OCI-LY1 (cell line): ENCODE measurements around the gene ZNF76.

Experiments
- H2AFZ ChIP-seq: fragments of 200-600 bp; sonication (generic), shearing (Covaris generic); 2 replicates; pipeline ENCODE4 v1.6.0; 2014; ENCODE audit warnings: antibody characterized with exemption, mild to moderate bottlenecking, low read length
- H3F3A ChIP-seq: fragments of 200-600 bp; sonication (generic), shearing (Covaris generic); 2 replicates; pipeline ENCODE4 v1.6.0; 2014; ENCODE audit warnings: mild to moderate bottlenecking, antibody characterized with exemption, low read length, moderate library complexity; ENCODE audit not compliant: insufficient read depth
- H3K27ac ChIP-seq: fragments of 200-600 bp; sonication (generic); 2 replicates; pipeline ENCODE4 v1.5.1; 2014; ENCODE audit warnings: low read length, mixed run types, mild to moderate bottlenecking, low read depth; ENCODE audit not compliant: poor library complexity, severe bottlenecking
- H3K27me3 ChIP-seq: fragments of 200-600 bp; sonication (generic); 2 replicates; pipeline ENCODE4 v1.6.0; 2014; ENCODE audit warnings: antibody characterized with exemption, mild to moderate bottlenecking, low read length, moderate library complexity; ENCODE audit not compliant: insufficient read depth
- H3K36me3 ChIP-seq: fragments of 200-600 bp; sonication (generic); 2 replicates; pipeline ENCODE4 v1.6.1; 2014; ENCODE audit warnings: mild to moderate bottlenecking, antibody characterized with exemption, low read length, moderate library complexity, mixed read lengths; ENCODE audit not compliant: insufficient read depth
- H3K4me1 ChIP-seq: fragments of 200-600 bp; sonication (generic); 2 replicates; pipeline ENCODE4 v1.5.1; 2014; ENCODE audit warnings: mild to moderate bottlenecking, low read length, moderate library complexity; ENCODE audit not compliant: insufficient read depth, severe bottlenecking
- H3K4me2 ChIP-seq: fragments of 200-600 bp; sonication (generic), shearing (Covaris generic); 2 replicates; pipeline ENCODE4 v1.6.1; 2014; ENCODE audit warnings: low read length
- H3K4me3 ChIP-seq: fragments of 200-600 bp; sonication (generic); 2 replicates; pipeline ENCODE4 v1.5.1; 2014; ENCODE audit warnings: low read length, low read depth, mild to moderate bottlenecking, mixed read lengths; ENCODE audit not compliant: poor library complexity, severe bottlenecking
- H3K79me2 ChIP-seq: fragments of 200-600 bp; shearing (Covaris generic); 2 replicates; pipeline ENCODE4 v1.6.1; 2016; ENCODE audit warnings: mixed run types, low read length, mixed read lengths; ENCODE audit not compliant: insufficient read depth
- H3K9ac ChIP-seq: fragments of 200-600 bp; sonication (generic), shearing (Covaris generic); 2 replicates; pipeline ENCODE4 v1.6.1; 2014; ENCODE audit warnings: mild to moderate bottlenecking, low read length, mixed read lengths
- H3K9me2 ChIP-seq: fragments of 200-600 bp; sonication (generic), shearing (Covaris generic); 2 replicates; pipeline ENCODE4 v1.6.1; 2014; ENCODE audit warnings: low read depth, mild to moderate bottlenecking, low read length, mixed read lengths
- H3K9me3 ChIP-seq: fragments of 200-600 bp; shearing (Covaris generic); 2 replicates; pipeline ENCODE4 v1.6.1; 2014; ENCODE audit warnings: low read length, mixed read lengths
- H4K20me1 ChIP-seq: fragments of 200-600 bp; sonication (generic), shearing (Covaris generic); 2 replicates; pipeline ENCODE4 v1.6.0; 2016; ENCODE audit warnings: mild to moderate bottlenecking, low read length; ENCODE audit not compliant: insufficient read depth
- CTCF ChIP-seq: fragments of 200-600 bp; sonication (generic), shearing (Covaris generic); IDR thresholded peaks from 2 replicates; pipeline ENCODE4 v1.5.1; 2017; ENCODE audit warnings: mild to moderate bottlenecking, antibody characterized with exemption, low read length, moderate library complexity, mixed read lengths
- EZH2 ChIP-seq: fragments of 200-600 bp; sonication (generic), shearing (Covaris generic); IDR thresholded peaks from 2 replicates; pipeline ENCODE4 v1.8.0; 2017; ENCODE audit warnings: borderline replicate concordance, mixed run types, mild to moderate bottlenecking, antibody characterized with exemption, low read length, moderate library complexity, mixed read lengths

The ZNF76 gene

GRCh38 chr6:35309611-35310264, 50.2 kb downstream of the ZNF76 start:
- no peak overlapping the region for H3K4me2 ChIP-seq
- H3K79me2 ChIP-seq: no peaks in the 10 kb centered on the region
- no peak overlapping the region for H3K27ac ChIP-seq

DNA sequence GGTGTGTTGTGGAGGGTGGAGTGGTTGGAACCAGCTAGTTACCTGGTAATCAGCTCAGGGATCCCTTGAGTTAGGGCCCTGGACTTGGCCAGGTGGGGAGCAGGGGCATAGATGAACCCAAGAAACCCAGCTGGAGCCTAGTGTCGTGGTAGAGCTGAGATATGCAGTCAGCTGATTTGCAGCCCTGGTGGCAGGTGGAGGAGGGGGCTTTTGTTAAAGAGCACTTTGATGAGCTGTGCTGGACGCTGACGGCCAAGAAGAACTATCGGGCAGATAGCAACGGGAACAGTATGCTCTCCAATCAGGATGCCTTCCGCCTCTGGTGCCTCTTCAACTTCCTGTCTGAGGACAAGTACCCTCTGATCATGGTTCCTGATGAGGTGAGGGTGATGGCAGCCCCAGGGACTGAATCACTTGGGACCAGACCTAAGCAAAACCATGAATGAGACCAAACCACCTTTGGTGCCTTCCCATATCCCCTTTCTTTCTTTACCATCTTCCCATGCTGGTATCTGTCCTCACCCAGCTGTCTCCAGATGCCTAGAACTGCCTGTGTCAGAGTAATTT, 50.8 kb downstream of the ZNF76 start:
- peaks cover 17% of the 10 kb centered on the region for H3K4me1 ChIP-seq
- H3K27me3 ChIP-seq: no peaks in the 10 kb centered on the region
- H3K9ac ChIP-seq: no peak overlapping the region
- no peak overlapping the region for H2AFZ ChIP-seq
- no peaks in the 10 kb centered on the region for H3K9me3 ChIP-seq
- H4K20me1 ChIP-seq: no peaks in the 10 kb centered on the region
- no peak overlapping the region for H3K4me3 ChIP-seq
- H3K36me3 ChIP-seq: no peaks in the 10 kb centered on the region
- H3K4me2 ChIP-seq: no peak overlapping the region
- no peaks in the 10 kb centered on the region for H3F3A ChIP-seq
- no peaks in the 10 kb centered on the region for H3K79me2 ChIP-seq
- TF ChIP-seq EZH2: no peak
- TF ChIP-seq CTCF: no peak
- peak overlapping the region; percentile 49 for H3K27ac ChIP-seq
- H3K9me2 ChIP-seq: no peaks in the 10 kb centered on the region

More at GRCh38 chr6:35309611-35310264, 50.2 kb downstream of the ZNF76 start:
- TF ChIP-seq EZH2 (no peak), CTCF (no peak)
- no peaks in the 10 kb centered on the region for H3K27me3 ChIP-seq
- H3K9me3 ChIP-seq: no peaks in the 10 kb centered on the region
- no peak overlapping the region for H3K4me3 ChIP-seq
- peaks cover 17% of the 10 kb centered on the region for H3K4me1 ChIP-seq
- H2AFZ ChIP-seq: no peak overlapping the region
- H3K9me2 ChIP-seq: no peaks in the 10 kb centered on the region
- no peak overlapping the region for H3K9ac ChIP-seq
- no peaks in the 10 kb centered on the region for H3F3A ChIP-seq
- no peaks in the 10 kb centered on the region for H3K36me3 ChIP-seq
- H4K20me1 ChIP-seq: no peaks in the 10 kb centered on the region

- H4K20me1 ChIP-seq: no peaks in the 10 kb centered on the region
- TF ChIP-seq EZH2: no peak
- no peak for TF ChIP-seq CTCF
- H3K27ac ChIP-seq: peak overlapping the region; percentile 49
- peak overlapping the region; percentile 85 for H2AFZ ChIP-seq
- no peaks in the 10 kb centered on the region for H3K9me2 ChIP-seq
- H3K4me1 ChIP-seq: peaks cover 17% of the 10 kb centered on the region
- H3K9me3 ChIP-seq: no peaks in the 10 kb centered on the region
- H3K9ac ChIP-seq: peak overlapping the region; percentile 25; the same call in 1 of the 2 replicates
- no peaks in the 10 kb centered on the region for H3F3A ChIP-seq
- peaks cover 2% of the 10 kb centered on the region; the same call in 1 of the 2 replicates for H3K36me3 ChIP-seq
- no peaks in the 10 kb centered on the region for H3K27me3 ChIP-seq
- H3K79me2 ChIP-seq: no peaks in the 10 kb centered on the region
- peak overlapping the region; percentile 49 for H3K4me2 ChIP-seq
- peak overlapping the region; percentile 18 for H3K4me3 ChIP-seq
Observed at GRCh38 chr6:35311390-35312075, 52.0 kb downstream of the ZNF76 start.
